ENCODE data around the gene PRM1. TPM values are rescaled to one million over a fixed set of nuclear protein-coding genes. Genes with fewer than 3 reads are reported as not detected.

Gene PRM1
- total RNA-seq, 1 donor from 2014 or later = not detected

DNA sequence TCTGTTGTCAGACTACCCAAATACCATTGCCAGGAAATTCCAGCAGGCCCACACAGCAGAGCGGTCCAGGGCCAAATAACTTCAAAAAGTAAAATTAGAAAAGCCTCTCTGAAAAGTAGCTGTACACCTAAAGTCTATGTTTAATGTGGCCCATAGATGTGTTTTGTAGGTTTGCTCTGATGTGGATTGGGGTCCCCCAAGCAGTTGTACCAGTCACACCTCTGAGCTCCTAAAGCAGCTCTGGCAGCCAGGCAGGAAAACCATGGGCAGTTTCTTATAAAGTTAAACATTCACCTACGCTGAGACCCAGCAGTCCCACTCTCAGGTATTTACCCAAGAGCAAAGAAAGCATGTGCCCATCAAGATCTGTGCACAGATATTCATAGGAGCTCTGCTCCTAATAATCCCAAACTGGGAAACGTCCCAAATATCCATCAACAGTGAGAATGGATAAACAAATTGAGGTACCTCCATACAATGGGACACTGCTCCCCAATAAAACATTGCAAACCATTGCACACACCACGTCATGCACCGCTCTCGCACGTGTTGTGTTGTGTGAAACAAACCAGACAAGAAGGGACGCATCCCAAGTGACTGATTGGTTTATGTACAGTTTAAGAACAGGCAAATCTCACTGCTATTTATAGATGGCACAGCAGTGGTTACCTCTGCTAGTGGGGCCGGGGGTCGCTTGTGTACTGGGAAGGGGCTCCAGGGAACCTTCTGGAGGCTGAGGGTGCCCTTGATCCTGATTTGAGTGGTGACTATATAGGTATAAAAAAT, 15.8 kb upstream of the PRM1 start:
- TF ChIP-seq, protein P1, sequence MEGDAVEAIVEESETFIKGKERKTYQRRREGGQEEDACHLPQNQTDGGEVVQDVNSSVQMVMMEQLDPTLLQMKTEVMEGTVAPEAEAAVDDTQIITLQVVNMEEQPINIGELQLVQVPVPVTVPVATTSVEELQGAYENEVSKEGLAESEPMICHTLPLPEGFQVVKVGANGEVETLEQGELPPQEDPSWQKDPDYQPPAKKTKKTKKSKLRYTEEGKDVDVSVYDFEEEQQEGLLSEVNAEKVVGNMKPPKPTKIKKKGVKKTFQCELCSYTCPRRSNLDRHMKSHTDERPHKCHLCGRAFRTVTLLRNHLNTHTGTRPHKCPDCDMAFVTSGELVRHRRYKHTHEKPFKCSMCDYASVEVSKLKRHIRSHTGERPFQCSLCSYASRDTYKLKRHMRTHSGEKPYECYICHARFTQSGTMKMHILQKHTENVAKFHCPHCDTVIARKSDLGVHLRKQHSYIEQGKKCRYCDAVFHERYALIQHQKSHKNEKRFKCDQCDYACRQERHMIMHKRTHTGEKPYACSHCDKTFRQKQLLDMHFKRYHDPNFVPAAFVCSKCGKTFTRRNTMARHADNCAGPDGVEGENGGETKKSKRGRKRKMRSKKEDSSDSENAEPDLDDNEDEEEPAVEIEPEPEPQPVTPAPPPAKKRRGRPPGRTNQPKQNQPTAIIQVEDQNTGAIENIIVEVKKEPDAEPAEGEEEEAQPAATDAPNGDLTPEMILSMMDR (IDR thresholded peaks at IDR 0.05; ENCODE audit: unreplicated experiment) = no peak
- peaks cover 27% of the 10 kb centered on the region for H3K4me1 Mint-ChIP-seq
- no peak overlapping the region for H3K4me3 Mint-ChIP-seq
- no peaks in the 10 kb centered on the region for H3K9me3 Mint-ChIP-seq
- peak overlapping the region; percentile 82 for H3K27ac Mint-ChIP-seq
- no peaks in the 10 kb centered on the region for H3K27me3 Mint-ChIP-seq (ENCODE audit: low read depth)
- no peaks in the 10 kb centered on the region for H3K36me3 Mint-ChIP-seq
- no peak for DNase-seq (ENCODE audit: low spot score in 2 of 2, unreplicated experiment in 2 of 2)

DNA sequence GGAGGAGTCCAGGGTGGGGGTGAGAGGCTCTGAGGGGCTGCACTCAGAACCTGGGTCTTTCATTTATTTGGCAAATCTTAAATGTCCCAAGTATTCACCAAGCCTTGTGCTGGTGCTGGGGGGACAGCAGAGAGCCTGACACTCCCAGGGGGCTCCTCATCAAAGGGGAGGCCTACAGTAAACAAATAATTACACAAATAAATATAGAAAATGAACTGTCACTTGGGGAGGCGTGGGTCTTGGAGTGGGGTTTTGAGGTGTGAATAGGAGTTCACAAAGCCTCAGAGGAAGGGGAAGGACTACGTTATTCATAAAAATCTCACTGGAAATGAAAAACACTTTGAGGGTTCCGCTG, 15.2 kb upstream of the PRM1 start:
- TF ChIP-seq, protein P1 (IDR thresholded peaks at IDR 0.05; ENCODE audit: unreplicated experiment) = no peak
- Mint-ChIP-seq H3K4me1 (peaks cover 28% of the 10 kb centered on the region), H3K9me3 (no peaks in the 10 kb centered on the region), H3K27ac (peak overlapping the region; percentile 82), H3K27me3 (ENCODE audit: low read depth) (no peaks in the 10 kb centered on the region), H3K4me3 (no peak overlapping the region), H3K36me3 (no peaks in the 10 kb centered on the region)
- DNase-seq (ENCODE audit: low spot score in 2 of 2, unreplicated experiment in 2 of 2) = no peak

DNA sequence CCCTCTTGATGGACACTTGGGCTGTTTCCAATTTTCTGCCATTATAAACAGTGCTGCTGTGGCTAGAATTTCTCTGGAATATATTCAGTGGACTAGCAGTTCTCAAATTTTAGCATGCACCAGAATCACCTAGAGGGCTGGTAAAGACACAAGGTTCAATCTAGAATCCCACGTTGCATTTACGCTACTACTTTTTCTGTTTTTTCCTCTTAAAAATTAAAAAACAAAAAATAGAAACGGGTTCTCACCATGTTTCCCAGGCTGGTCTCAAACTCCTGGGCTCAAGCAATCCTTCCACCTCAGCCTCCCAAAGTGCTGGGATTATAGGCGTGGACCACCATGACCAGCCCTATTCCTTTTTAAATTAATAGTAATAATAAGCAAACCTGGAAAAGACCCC, 14.5 kb upstream of the PRM1 start:
- H3K4me1 Mint-ChIP-seq = peaks cover 32% of the 10 kb centered on the region
- no peak for DNase-seq (ENCODE audit: low spot score in 2 of 2, unreplicated experiment in 2 of 2)
- H3K4me3 Mint-ChIP-seq = no peak overlapping the region
- TF ChIP-seq, protein P1 (IDR thresholded peaks at IDR 0.05; ENCODE audit: unreplicated experiment) = no peak
- no peaks in the 10 kb centered on the region for H3K27me3 Mint-ChIP-seq (ENCODE audit: low read depth)
- H3K9me3 Mint-ChIP-seq = no peaks in the 10 kb centered on the region
- H3K36me3 Mint-ChIP-seq = no peaks in the 10 kb centered on the region
- no peak overlapping the region for H3K27ac Mint-ChIP-seq

DNA sequence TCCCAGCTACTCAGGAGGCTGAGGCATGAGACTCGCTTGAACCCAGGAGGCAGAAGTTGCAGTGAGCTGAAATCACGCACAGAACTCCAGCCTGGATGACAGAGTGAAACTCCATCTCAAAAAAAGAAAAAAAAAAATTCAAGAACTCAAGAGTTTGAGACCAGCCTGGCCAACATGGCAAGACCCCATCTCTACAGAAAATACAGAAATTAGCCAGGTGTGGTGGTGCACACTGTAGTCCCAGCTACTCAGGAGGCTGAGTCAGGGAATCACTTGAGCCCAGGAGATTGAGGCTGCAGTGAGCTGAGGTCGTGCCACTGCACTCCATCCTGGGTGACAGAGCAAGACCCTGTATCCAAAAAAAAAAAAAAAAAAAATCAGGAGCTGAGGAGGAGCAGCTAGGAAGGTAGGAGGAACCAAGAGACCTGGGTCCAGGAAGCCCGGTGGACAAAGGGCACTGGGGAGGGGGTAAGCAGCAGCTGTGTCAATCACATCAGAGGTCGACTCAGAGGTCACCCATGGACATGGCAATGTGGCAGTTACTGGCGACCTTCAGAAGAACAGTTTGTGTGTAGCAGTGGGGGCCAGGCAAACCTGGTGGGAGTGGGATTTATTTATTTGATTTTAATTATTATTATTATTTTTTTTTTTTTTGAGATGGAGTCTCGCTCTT, 11.1 kb upstream of the PRM1 start:
- DNase-seq (ENCODE audit: low spot score in 2 of 2, unreplicated experiment in 2 of 2) = no peak
- no peaks in the 10 kb centered on the region for H3K36me3 Mint-ChIP-seq
- no peak overlapping the region for H3K27ac Mint-ChIP-seq
- TF ChIP-seq, protein P1 (IDR thresholded peaks at IDR 0.05; ENCODE audit: unreplicated experiment) = no peak
- H3K4me3 Mint-ChIP-seq = no peak overlapping the region
- no peaks in the 10 kb centered on the region for H3K27me3 Mint-ChIP-seq (ENCODE audit: low read depth)
- H3K4me1 Mint-ChIP-seq = peaks cover 23% of the 10 kb centered on the region
- H3K9me3 Mint-ChIP-seq = no peaks in the 10 kb centered on the region

DNA sequence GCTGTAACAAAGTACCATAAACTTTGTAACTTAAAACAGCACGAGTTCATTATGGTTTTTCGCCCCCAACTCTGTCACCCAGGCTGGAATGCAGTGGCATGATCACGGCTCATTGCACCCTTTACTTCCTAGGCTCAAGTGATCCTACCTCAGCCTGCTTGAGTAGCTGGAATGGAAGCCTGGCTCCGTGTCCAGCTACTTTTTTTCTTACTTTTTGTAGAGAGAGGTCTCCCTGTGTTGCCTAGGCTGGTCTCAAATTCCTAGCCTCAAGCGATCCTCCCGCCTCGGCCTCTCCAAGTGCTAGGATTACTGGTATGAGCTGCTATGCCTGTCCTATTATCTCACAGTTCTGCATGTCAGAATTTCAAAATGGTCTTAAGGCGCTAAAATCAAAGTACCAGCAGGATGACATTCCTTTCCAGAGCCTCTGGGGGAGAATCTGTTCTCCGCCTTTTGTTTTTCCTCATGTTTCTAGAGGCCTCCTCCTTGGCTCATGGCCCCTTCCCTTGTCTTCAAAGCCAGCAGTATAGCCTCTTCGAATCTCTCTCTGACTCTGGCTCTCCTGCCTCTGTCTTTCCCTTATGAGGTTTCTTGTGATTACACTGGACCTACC, 10.1 kb upstream of the PRM1 start:
- TF ChIP-seq, protein P1 (IDR thresholded peaks at IDR 0.05; ENCODE audit: unreplicated experiment) = no peak
- no peak for DNase-seq (ENCODE audit: low spot score in 2 of 2, unreplicated experiment in 2 of 2)
- peaks cover 13% of the 10 kb centered on the region for H3K4me1 Mint-ChIP-seq
- H3K36me3 Mint-ChIP-seq = no peaks in the 10 kb centered on the region
- H3K9me3 Mint-ChIP-seq = no peaks in the 10 kb centered on the region
- no peak overlapping the region for H3K4me3 Mint-ChIP-seq
- peak overlapping the region; percentile 68 for H3K27ac Mint-ChIP-seq
- H3K27me3 Mint-ChIP-seq (ENCODE audit: low read depth) = no peaks in the 10 kb centered on the region

Data from mesothelial cell of epicardium (in vitro differentiated cells).